Measurements from ENCODE around the gene ZFYVE28.

- no peak for TF ChIP-seq GATA3 (IDR thresholded peaks at IDR 0.05; ENCODE audit: low read depth, low read length)
- TF ChIP-seq GATA2 (IDR thresholded peaks at IDR 0.05; ENCODE audit: low read depth, low read length): no peak
Measured at GRCh38 chr4:2423066-2423465, 4.6 kb upstream of the ZFYVE28 start.

All from SH-SY5Y (cell line).